HG03045 (cell line): ENCODE measurements around the gene MSMO1.

ENCODE experiments used
- ATAC-seq: cut with Tn5 transposase; IDR thresholded peaks from one replicate; pipeline ENCODE4 v1.9.1; 2021; ENCODE audit warnings: mild to moderate bottlenecking, moderate library complexity; ENCODE audit not compliant: unreplicated experiment

MSMO1 gene

DNA sequence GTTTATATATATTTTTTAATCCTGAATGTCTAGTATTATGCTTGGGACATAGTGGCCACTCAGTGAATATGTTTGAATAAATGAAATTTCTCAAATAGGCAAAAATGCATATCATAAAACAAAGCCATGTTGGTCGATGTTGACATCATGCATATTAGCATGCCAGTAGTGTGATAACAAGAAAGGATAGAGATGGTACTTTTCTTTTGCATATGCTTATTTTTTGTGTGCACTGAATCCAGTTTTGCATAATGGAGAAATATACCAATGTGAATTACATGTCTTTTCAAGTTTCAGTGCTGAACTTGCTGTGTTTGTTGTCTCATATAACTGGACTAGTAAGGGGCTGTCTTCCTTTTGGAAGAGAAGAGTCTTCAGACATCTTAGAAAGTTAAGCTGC, 58.9 kb downstream of the MSMO1 start:
- ATAC-seq: no peak

DNA sequence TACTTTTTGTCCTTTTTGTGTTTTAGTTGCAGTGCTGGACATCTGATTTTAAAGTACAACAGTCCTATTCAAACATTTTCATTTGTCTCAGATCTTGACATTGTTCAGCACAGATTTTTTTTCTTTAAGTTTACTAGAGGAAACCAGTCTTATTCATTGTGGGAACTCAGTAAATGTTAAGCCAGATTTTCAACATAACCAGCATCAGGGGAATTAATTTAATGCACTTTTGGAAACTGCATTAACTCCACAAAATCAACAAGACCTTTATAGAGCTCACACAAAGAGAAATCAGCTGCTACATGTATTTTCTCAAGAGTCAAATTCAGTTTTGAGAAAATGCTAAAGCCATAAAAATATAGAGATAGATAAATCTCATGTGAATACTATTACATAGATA, 61.3 kb downstream of the MSMO1 start:
- ATAC-seq: no peak
